G401.6 (cell line): ENCODE measurements around the gene MGAT3.

Experiments
- FAIRE-seq: peaks from 2 replicates; lab custom pipeline; 2012; peaks lifted over from hg19 to GRCh38; lab: Jason Lieb, UNC

The MGAT3 gene

GRCh38 chr22:39472570-39473556 lies 16.1 kb downstream of the MGAT3 start:
- no peak for FAIRE-seq

- FAIRE-seq = no peak
These were observed 17.0 kb downstream of the MGAT3 start for GRCh38 chr22:39473851-39474250.

GRCh38 chr22:39474351-39475111 lies 17.7 kb downstream of the MGAT3 start:
- FAIRE-seq = no peak

GRCh38 chr22:39475337-39475736 lies 18.5 kb downstream of the MGAT3 start:
- FAIRE-seq = no peak

- FAIRE-seq = no peak
These were observed 19.1 kb downstream of the MGAT3 start for GRCh38 chr22:39475902-39476301.

GRCh38 chr22:39476664-39477063 lies 19.9 kb downstream of the MGAT3 start:
- no peak for FAIRE-seq

GRCh38 chr22:39477542-39477941 lies 20.7 kb downstream of the MGAT3 start:
- no peak for FAIRE-seq

- FAIRE-seq = no peak
These were observed 21.6 kb downstream of the MGAT3 start for GRCh38 chr22:39478441-39478850.

- FAIRE-seq = no peak
These were observed 22.4 kb downstream of the MGAT3 start for GRCh38 chr22:39479254-39479653.

- no peak for FAIRE-seq
These were observed 23.7 kb downstream of the MGAT3 start for GRCh38 chr22:39480557-39480956.

GRCh38 chr22:39481054-39481453 lies 24.2 kb downstream of the MGAT3 start:
- no peak for FAIRE-seq

- no peak for FAIRE-seq
These were observed 24.8 kb downstream of the MGAT3 start for GRCh38 chr22:39481595-39481994.

GRCh38 chr22:39482768-39483167 lies 26.0 kb downstream of the MGAT3 start:
- no peak for FAIRE-seq

GRCh38 chr22:39486951-39487825 lies 30.4 kb downstream of the MGAT3 start:
- FAIRE-seq = no peak

GRCh38 chr22:39487826-39488520 lies 31.2 kb downstream of the MGAT3 start:
- FAIRE-seq = no peak

- no peak for FAIRE-seq
These were observed 31.8 kb downstream of the MGAT3 start for GRCh38 chr22:39488563-39489083.

GRCh38 chr22:39489094-39490068 lies 32.6 kb downstream of the MGAT3 start:
- no peak for FAIRE-seq

- FAIRE-seq = peak; percentile 94
These were observed 33.5 kb downstream of the MGAT3 start for GRCh38 chr22:39490135-39490798.

GRCh38 chr22:39490966-39491680 lies 34.3 kb downstream of the MGAT3 start:
- no peak for FAIRE-seq
